Measurements from ENCODE around the gene TIAM1. TPM values are rescaled to one million over a fixed set of nuclear protein-coding genes. Genes with fewer than 3 reads are reported as not detected.

The TIAM1 gene
- total and polyA plus RNA-seq, 2 of the 8 experiments (the other 6 are each of a cell fraction or from before 2014, with no cell fraction given), result 10.1 to 30.7 TPM

DNA sequence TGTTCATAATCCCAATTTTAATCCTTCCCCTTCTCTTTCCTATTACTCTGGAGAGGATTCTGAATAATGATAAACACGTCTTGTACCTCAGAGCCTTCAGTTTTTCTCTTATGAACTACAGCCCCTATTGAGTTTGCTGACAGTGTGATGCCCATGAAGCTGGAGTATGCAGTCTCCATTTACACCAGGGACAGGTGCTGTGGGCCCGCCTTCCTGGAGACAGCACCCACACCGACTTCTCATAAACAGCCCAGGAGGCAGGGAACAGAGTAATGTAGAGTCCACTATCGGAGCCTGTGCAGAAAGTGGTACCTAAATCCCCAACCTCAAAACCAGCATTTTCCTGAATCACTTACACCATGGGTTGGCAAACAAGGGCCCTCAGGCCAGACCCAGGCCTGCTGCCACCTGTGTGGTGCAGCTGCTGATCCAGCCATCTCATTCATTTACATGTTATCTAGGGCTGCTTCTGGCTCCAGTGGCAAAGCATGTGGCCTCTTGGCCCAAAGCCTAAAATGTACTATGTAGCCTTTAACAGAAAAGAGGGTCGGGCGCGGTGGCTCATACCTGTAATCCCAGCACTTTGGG, 210.7 kb downstream of the TIAM1 start:
- Histone ChIP-seq H3K4me2 (ENCODE audit: insufficient read depth in 1 of 2, low read depth in 2 of 2, low read length in 2 of 2) (no peak overlapping the region), H2BK5ac (ENCODE audit: low read depth, low read length) (no peak overlapping the region), H3K27me3 (replicated peaks in 1 of 4; ENCODE audit: control insufficient read depth in 3 of 4, extremely low read depth in 1 of 4, insufficient read depth in 3 of 4, low read length in 3 of 4) (no peaks in the 10 kb centered on the region), H4K91ac (replicated peaks; ENCODE audit: insufficient read length, low read length) (no peak overlapping the region), H2AFZ (ENCODE audit: low read length) (no peak overlapping the region), H3K14ac (ENCODE audit: insufficient read length) (no peak overlapping the region), H4K20me1 (replicated peaks in 1 of 2; ENCODE audit: control insufficient read depth in 1 of 2, insufficient read depth in 2 of 2, low read length in 2 of 2) (no peaks in the 10 kb centered on the region), H3K18ac (ENCODE audit: extremely low read depth, low read length) (no peak overlapping the region), H3K4me3 (ENCODE audit: extremely low read depth in 1 of 4, insufficient read depth in 2 of 4, low read depth in 3 of 4, low read length in 4 of 4) (no peak overlapping the region), H3K9ac (replicated peaks in 1 of 4; ENCODE audit: extremely low read depth in 1 of 4, low read depth in 3 of 4, low read length in 3 of 4) (no peak overlapping the region), H2BK20ac (ENCODE audit: low read length) (no peak overlapping the region), H3K23me2 (ENCODE audit: low read depth, low read length) (no peaks in the 10 kb centered on the region), H3K9me3 (ENCODE audit: insufficient read depth in 2 of 2, low read depth in 1 of 2, low read length in 1 of 2) (no peaks in the 10 kb centered on the region), H2AK5ac (ENCODE audit: low read depth, low read length) (no peak overlapping the region), H2BK15ac (ENCODE audit: low read length) (no peak overlapping the region), H4K8ac (ENCODE audit: extremely low read depth, insufficient read depth, low read length) (no peak overlapping the region), H3K4ac (replicated peaks; ENCODE audit: insufficient read length, low read depth, low read length) (no peak overlapping the region), H2BK12ac (ENCODE audit: low read depth, low read length) (no peak overlapping the region), H2BK120ac (replicated peaks; ENCODE audit: low read depth, low read length) (no peak overlapping the region), H3K27ac (ENCODE audit: low read depth, low read length) (no peak overlapping the region), H3K4me1 (replicated peaks in 1 of 4; ENCODE audit: control insufficient read depth in 3 of 4, insufficient read depth in 4 of 4, low read length in 3 of 4) (peaks cover 0 to 4% (median 0%) of the 10 kb centered on the region in 4 experiments; a peak in 1 of 7 replicates), H3K36me3 (ENCODE audit: control insufficient read depth in 2 of 4, insufficient read depth in 4 of 4, low read length in 3 of 4) (peaks cover 0 to 7% (median 0%) of the 10 kb centered on the region in 4 experiments; a peak in 2 of 8 replicates), H3K56ac (replicated peaks; ENCODE audit: insufficient read length, low read depth, low read length) (no peak overlapping the region), H3K79me1 (ENCODE audit: low read depth, low read length) (no peaks in the 10 kb centered on the region), H3K79me2 (ENCODE audit: control insufficient read depth in 1 of 2, insufficient read depth in 2 of 2, low read length in 2 of 2) (no peaks in the 10 kb centered on the region), H4K5ac (ENCODE audit: insufficient read length, low read depth, low read length) (no peak overlapping the region), H3K23ac (ENCODE audit: insufficient read length) (no peak overlapping the region)
- FAIRE-seq (no peak), DNase-seq (ENCODE audit: low read depth in 1 of 2, low spot score in 2 of 2) (no peak)
- ChIA-PET POLR2A (ENCODE audit: partially characterized antibody) (no interaction called here), CTCF (ENCODE audit: partially characterized antibody) (interaction anchor here (0.6 to 1.7 kb wide), 7 partner anchors 13 to 441 kb away, joined by 3 to 4 read pairs (median 3); no protein-coding TSS in a partner anchor)
- TF ChIP-seq JUND (IDR thresholded peaks at IDR 0.05; ENCODE audit: low read length), result no peak
- TF ChIP-seq GTF2F1 (IDR thresholded peaks at IDR 0.05; ENCODE audit: borderline replicate concordance, low read depth, low read length), result no peak
- WGBS, 2 experiments (ENCODE audit: extremely low coverage in 1 of 2, insufficient coverage in 1 of 2, insufficient read length in 1 of 2, insufficient replicate concordance in 2 of 2, low coverage in 1 of 2, low lambda C conversion rate in 2 of 2, missing lambda C conversion rate in 1 of 2), result 93% methylated on average over 7 of the region's 7 CpGs; no CpG with 5 or more reads in 1 of the 2 experiments
